A673 (cell line): ENCODE measurements around the gene MSRB3. TPM values are rescaled to one million over a fixed set of nuclear protein-coding genes. Genes with fewer than 3 reads are reported as not detected.

Experiments used
- BruUV-seq: library from RNA; stranded (reverse); fragments of 400-500 nt; replicated peaks from 2 replicates; lab custom pipeline; 2021; lab: Mats Ljungman, UMichigan
- CTCF ChIA-PET: fragments of 300-600 bp; sonication (Branson Sonifier 250); formaldehyde crosslinking; loops from one replicate; lab custom pipeline; 2022; ENCODE audit warnings: antibody characterized with exemption; lab: Charles Lee
- POLR2A ChIA-PET: fragments of 300-600 bp; sonication (Branson Sonifier 250); formaldehyde crosslinking; loops from one replicate; lab custom pipeline; 2022; ENCODE audit warnings: antibody characterized with exemption; ENCODE audit not compliant: low non-redundant PET; lab: Charles Lee
- DNase-seq: peaks from one replicate; pipeline ENCODE4 v3.0.0-alpha.2; 2015; ENCODE audit warnings: low spot score
- H3K27ac ChIP-seq: fragments of 200-600 bp; sonication (generic); 2 replicates; pipeline ENCODE4 v1.5.1; 2016; ENCODE audit warnings: mixed run types, low read depth, mild to moderate bottlenecking, mixed read lengths, antibody characterized with exemption, low read length; ENCODE audit not compliant: poor library complexity, severe bottlenecking
- H3K27me3 ChIP-seq: fragments of 200-600 bp; sonication (generic); replicated peaks from 2 replicates; pipeline ENCODE4 v1.6.1; 2017; ENCODE audit warnings: mixed run types, low read depth, mild to moderate bottlenecking, mixed read lengths, antibody characterized with exemption, low read length; ENCODE audit not compliant: insufficient read depth, poor library complexity
- H3K36me3 ChIP-seq: fragments of 200-600 bp; sonication (generic); 2 replicates; pipeline ENCODE4 v1.6.1; 2016; ENCODE audit warnings: mixed run types, mild to moderate bottlenecking, mixed read lengths, antibody characterized with exemption, low read length; ENCODE audit not compliant: insufficient read depth, poor library complexity, severe bottlenecking
- H3K4me1 ChIP-seq: fragments of 200-600 bp; sonication (generic); 2 replicates; pipeline ENCODE4 v1.6.1; 2017; ENCODE audit warnings: mixed run types, mild to moderate bottlenecking, mixed read lengths, antibody characterized with exemption, low read length; ENCODE audit not compliant: insufficient read depth, poor library complexity, severe bottlenecking
- H3K4me3 ChIP-seq: fragments of 200-600 bp; sonication (generic); 2 replicates; pipeline ENCODE4 v1.5.1; 2016; ENCODE audit warnings: low read depth, mixed run types, mild to moderate bottlenecking, mixed read lengths, low read length; ENCODE audit not compliant: poor library complexity, severe bottlenecking
- H3K9me3 ChIP-seq: fragments of 200-600 bp; sonication (generic); 2 replicates; pipeline ENCODE4 v1.6.1; 2016; ENCODE audit warnings: mixed run types, low read depth, mild to moderate bottlenecking, mixed read lengths, antibody characterized with exemption, low read length; ENCODE audit not compliant: poor library complexity, severe bottlenecking
- EZH2 ChIP-seq: fragments of 200-600 bp; sonication (generic); IDR thresholded peaks from 2 replicates; pipeline ENCODE4 v1.6.1; 2017; ENCODE audit warnings: borderline replicate concordance, low read depth, mild to moderate bottlenecking, mixed read lengths, antibody characterized with exemption, low read length; ENCODE audit not compliant: poor library complexity, severe bottlenecking
- intact Hi-C: fragments of 100-400 bp; cut with micrococcal nuclease; formaldehyde crosslinking; loops from one replicate; pipeline ENCODE4 v1.10.0; 2022; ENCODE audit not compliant: unreplicated experiment
- total RNA-seq: library from RNA; stranded (reverse); gene quantifications from 2 replicates; pipeline ENCODE4 v1.2.3, GENCODE V29; 2021
- TF ChIP-seq, protein P1 (sequence below): fragments of 300-800, 200-600 bp; sonication (generic); conservative IDR thresholded peaks from 2 replicates; pipeline ENCODE4 v1.5.1; 2017; ENCODE audit warnings: low read depth, mild to moderate bottlenecking, antibody characterized with exemption, low read length, moderate library complexity, mixed read lengths

The MSRB3 gene
- total RNA-seq, 1 experiment from 2014 or later = 2.1 TPM

DNA sequence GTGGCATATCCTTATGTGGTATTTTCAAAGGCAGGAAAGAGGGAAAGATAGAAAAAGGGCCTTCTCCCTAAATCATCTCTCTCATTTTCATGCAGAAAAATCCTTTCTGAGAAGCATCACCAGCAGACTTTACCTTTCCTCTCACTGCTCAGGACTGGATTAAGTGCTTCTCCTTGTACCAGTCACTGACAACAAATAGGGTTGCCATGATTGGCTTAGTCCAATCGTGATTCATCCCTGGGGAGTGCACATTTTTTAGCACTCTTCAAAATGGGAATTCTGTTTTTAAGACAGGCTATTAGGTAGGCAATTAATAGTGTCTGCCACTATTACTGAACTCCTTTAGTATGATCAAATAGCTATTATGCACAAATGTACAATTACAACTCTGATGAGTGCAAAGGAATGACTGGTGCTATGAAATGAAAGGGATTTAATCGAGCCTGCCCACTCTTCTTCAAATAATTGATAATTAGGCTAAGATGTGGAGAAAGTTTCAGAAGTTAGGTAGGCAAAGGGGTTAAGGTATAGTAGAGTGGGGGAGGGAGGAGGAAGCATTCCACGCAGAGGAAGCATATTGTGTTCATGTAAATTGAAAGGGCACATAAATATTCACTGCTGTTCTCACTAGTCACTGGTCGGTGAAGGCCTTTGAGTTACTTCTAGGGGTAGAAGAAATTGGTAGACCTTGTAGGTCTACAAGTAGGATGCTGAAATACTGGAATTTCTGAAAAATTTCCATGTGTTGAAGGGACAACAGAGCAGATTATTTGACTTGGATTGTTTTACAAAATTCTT, 84.0 kb downstream of the MSRB3 start:
- Histone ChIP-seq H3K36me3 (no peaks in the 10 kb centered on the region), H3K4me3 (no peak overlapping the region), H3K4me1 (no peaks in the 10 kb centered on the region), H3K27me3 (no peaks in the 10 kb centered on the region), H3K27ac (no peak overlapping the region), H3K9me3 (no peaks in the 10 kb centered on the region)
- ChIA-PET CTCF (no interaction called here), POLR2A (no interaction called here)
- intact Hi-C loops = no loop called here
- BruUV-seq = no TSS peak
- TF ChIP-seq, protein P1, sequence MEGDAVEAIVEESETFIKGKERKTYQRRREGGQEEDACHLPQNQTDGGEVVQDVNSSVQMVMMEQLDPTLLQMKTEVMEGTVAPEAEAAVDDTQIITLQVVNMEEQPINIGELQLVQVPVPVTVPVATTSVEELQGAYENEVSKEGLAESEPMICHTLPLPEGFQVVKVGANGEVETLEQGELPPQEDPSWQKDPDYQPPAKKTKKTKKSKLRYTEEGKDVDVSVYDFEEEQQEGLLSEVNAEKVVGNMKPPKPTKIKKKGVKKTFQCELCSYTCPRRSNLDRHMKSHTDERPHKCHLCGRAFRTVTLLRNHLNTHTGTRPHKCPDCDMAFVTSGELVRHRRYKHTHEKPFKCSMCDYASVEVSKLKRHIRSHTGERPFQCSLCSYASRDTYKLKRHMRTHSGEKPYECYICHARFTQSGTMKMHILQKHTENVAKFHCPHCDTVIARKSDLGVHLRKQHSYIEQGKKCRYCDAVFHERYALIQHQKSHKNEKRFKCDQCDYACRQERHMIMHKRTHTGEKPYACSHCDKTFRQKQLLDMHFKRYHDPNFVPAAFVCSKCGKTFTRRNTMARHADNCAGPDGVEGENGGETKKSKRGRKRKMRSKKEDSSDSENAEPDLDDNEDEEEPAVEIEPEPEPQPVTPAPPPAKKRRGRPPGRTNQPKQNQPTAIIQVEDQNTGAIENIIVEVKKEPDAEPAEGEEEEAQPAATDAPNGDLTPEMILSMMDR = no peak
- no peak for TF ChIP-seq EZH2
- DNase-seq = no peak

DNA sequence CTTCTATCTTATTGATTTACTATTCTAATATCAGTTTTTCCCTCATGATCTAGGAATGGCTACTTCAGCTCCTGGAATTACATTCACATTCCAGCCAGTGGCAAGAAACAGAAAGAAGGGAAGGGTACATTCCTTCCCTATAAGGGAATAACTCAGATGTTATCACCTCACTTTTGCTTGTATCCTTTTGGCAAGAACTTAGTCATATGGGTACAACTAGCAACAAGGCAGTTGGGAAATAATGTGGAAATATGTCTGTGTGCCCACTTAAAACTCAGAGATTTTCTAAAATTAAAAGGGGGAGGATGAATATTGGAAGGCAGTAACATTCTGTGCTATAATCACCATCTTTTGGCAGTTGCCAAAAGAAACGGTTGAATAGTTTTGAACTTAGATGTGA, 85.6 kb downstream of the MSRB3 start:
- Histone ChIP-seq H3K27me3 (no peaks in the 10 kb centered on the region), H3K36me3 (no peaks in the 10 kb centered on the region), H3K4me1 (no peaks in the 10 kb centered on the region), H3K9me3 (no peaks in the 10 kb centered on the region), H3K27ac (no peak overlapping the region), H3K4me3 (no peak overlapping the region)
- DNase-seq = no peak
- TF ChIP-seq, protein P1 = no peak
- BruUV-seq = no TSS peak
- POLR2A ChIA-PET = no interaction called here
- intact Hi-C loops = no loop called here
- CTCF ChIA-PET = no interaction called here

DNA sequence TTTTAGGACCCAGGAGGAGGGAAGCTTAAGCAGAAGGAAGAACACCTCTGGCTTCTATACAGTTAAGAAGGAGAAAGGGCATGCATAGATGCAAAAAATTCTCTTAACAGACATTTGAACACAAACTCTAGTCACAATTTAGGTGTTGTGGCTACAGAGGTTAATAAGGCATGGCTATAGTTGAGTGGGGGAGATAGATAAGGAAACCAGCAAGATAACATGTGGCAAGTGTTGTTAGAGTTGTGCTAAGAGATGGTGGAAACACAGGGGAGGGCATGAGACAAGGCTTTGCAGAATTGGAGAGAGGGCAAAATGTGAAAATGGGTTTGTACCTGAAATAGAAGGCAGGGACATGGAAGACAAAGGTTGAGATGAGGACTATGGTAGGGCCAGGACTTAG, 88.9 kb downstream of the MSRB3 start:
- H3K4me3 ChIP-seq = no peak overlapping the region
- H3K27ac ChIP-seq = no peak overlapping the region
- TF ChIP-seq, protein P1 = no peak
- TF ChIP-seq EZH2 = no peak
- intact Hi-C loops = no loop called here
- H3K4me1 ChIP-seq = no peaks in the 10 kb centered on the region
- POLR2A ChIA-PET = no interaction called here
- DNase-seq = no peak
- no peaks in the 10 kb centered on the region for H3K9me3 ChIP-seq
- H3K36me3 ChIP-seq = no peaks in the 10 kb centered on the region
- CTCF ChIA-PET = no interaction called here
- BruUV-seq = no TSS peak
- H3K27me3 ChIP-seq = no peaks in the 10 kb centered on the region
